T1000 (cell line): ENCODE results near the gene ZNF284.

Experiments used
- DNase-seq: peaks from one replicate; lab custom pipeline; 2025; ENCODE audit warnings: mixed read lengths; lab: John Stamatoyannopoulos, UW

ZNF284 gene

GRCh38 chr19:44071824-44072542 lies at the start of gene ZNF284:
ZNF284 (plus strand) TSS chr19:44072159; CDS start chr19:44076390, 4,231 bp downstream.
- DNase-seq, result peak; percentile 62

GRCh38 chr19:44024900-44025216 lies 47.1 kb upstream of the ZNF284 start:
- no peak for DNase-seq

- peak; percentile 62 for DNase-seq
Measured at GRCh38 chr19:44025217-44025936, 46.6 kb upstream of the ZNF284 start, which contains the start of gene ZNF222. ZNF222 (plus strand) TSS chr19:44025379; CDS start chr19:44025437, 58 bp downstream.

- no peak for DNase-seq
Measured at GRCh38 chr19:44026622-44027021, 45.3 kb upstream of the ZNF284 start.

- DNase-seq, result no peak
Measured at GRCh38 chr19:44032001-44032610, 39.9 kb upstream of the ZNF284 start.

- DNase-seq, result no peak
Measured at GRCh38 chr19:44042147-44042546, 29.8 kb upstream of the ZNF284 start.

- DNase-seq, result no peak
Measured at GRCh38 chr19:44050740-44051649, 21.0 kb upstream of the ZNF284 start.

GRCh38 chr19:44051650-44052402 lies 20.1 kb upstream of the ZNF284 start, which contains the start of gene ZNF223:
ZNF223 (plus strand) TSS chr19:44052036; CDS start chr19:44055177, 3,141 bp downstream.
- DNase-seq, result peak; percentile 77

- no peak for DNase-seq
Measured at GRCh38 chr19:44055870-44056269, 16.1 kb upstream of the ZNF284 start.

- DNase-seq, result no peak
Measured at GRCh38 chr19:44059229-44059628, 12.7 kb upstream of the ZNF284 start.

- DNase-seq, result no peak
Measured at GRCh38 chr19:44061038-44061437, 10.9 kb upstream of the ZNF284 start.

GRCh38 chr19:44066305-44066704 lies 5.7 kb upstream of the ZNF284 start:
- DNase-seq, result no peak

- no peak for DNase-seq
Measured at GRCh38 chr19:44069415-44069814, 2.5 kb upstream of the ZNF284 start.

GRCh38 chr19:44072543-44073401 lies 813 bp downstream of the ZNF284 start:
- no peak for DNase-seq

GRCh38 chr19:44076325-44076724 lies 4.4 kb downstream of the ZNF284 start:
- no peak for DNase-seq

GRCh38 chr19:44092108-44092507 lies 20.1 kb downstream of the ZNF284 start:
- no peak for DNase-seq

- peak; percentile 77 for DNase-seq
Measured at GRCh38 chr19:44093931-44094765, 22.2 kb downstream of the ZNF284 start, which contains the start of gene ZNF224. ZNF224 (plus strand) TSS chr19:44094361; CDS start chr19:44097874, 3,513 bp downstream.

- DNase-seq, result no peak
Measured at GRCh38 chr19:44107751-44108150, 35.8 kb downstream of the ZNF284 start.

GRCh38 chr19:44109458-44109857 lies 37.5 kb downstream of the ZNF284 start:
- DNase-seq, result no peak
